HG03432 (cell line): ENCODE measurements around the gene SRSF6.
"Not testable (repeated sequence)": the region's sequence is repeated elsewhere in the genome, so short reads cannot be mapped to it uniquely, and the experiment has no call there.

Source experiments
- ATAC-seq: cut with Tn5 transposase; IDR thresholded peaks from one replicate; pipeline ENCODE4 v1.9.1; 2021; ENCODE audit warnings: mild to moderate bottlenecking, moderate library complexity; ENCODE audit not compliant: unreplicated experiment

The SRSF6 gene

DNA sequence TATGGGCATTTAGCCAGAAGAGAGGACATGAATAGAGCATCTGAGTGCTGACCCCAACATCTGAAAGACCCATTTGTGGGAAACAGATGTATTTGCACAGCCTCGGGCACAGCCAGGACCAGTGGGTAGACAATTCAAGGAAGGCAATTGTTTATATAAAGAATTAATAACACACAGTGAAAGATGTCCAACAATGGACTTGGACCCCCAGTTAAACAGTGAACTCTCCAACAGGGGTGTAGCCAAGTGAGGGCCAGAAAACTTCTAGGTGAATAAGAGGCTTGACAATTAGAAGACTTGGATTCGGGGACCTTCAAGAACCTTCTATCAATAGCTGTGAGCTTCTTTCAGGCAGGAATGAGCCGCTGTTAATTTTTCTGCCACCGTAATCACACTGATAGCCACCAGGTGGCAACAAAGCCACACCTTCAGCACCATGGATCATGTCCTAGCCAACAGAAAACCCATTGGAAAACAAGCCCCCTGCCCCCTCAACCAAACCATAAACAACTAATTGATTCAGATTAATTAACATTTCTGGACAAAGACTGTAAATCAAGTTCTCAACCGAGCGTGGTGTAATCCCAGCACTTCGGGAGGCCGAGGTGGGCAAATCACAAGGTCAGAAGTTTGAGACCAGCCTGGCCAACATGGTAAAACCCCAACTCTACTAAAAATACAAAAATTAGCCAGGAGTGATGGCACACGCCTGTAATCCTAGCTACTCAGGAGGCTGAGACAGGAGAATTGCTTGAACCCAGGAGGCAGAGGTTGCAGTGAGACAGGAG, 8.8 kb upstream of the SRSF6 start:
- no peak for ATAC-seq

DNA sequence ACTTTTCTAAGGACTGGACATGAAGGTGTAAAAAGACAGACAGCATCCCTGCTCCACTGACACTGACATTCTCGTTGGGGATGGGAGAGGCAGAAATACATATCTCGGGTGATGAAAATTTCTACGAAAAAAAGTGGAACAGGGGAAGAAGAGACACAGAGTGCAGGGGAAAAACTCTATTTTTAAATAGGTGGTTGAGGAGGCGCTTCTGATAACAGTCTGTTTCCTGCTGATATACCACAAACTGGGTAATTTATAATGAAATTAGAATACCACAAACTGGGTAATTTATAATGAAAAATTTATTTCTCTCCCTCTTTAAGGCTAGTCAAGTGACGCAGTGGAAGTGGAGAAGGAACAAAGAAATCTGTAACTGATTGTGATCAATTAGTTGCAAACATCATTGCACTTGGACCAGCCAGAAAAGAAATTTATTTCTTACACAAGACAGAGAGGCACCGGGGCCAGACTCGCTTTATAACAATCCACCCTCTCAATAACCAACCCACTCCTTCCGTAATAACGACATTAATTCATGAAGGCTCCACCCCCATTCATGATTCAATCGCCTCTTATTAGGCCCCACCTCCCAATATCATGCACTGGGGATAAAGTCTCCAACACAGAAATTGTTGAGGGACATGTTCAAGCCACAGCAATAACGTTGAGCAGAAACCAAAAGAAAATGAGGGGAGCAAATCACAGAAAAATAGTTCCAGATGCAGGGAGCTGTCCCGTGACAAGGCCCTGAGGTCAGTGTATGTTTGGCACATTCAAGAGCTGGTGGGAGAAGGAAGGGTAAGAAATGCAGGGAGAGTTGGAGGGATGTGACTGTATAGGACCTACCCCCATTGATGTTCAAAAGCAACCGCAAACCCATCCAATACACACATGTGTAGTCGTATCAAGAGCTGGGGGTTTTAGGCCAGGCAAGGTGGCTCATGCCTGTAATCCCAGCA, 6.6 kb upstream of the SRSF6 start:
- no peak for ATAC-seq

DNA sequence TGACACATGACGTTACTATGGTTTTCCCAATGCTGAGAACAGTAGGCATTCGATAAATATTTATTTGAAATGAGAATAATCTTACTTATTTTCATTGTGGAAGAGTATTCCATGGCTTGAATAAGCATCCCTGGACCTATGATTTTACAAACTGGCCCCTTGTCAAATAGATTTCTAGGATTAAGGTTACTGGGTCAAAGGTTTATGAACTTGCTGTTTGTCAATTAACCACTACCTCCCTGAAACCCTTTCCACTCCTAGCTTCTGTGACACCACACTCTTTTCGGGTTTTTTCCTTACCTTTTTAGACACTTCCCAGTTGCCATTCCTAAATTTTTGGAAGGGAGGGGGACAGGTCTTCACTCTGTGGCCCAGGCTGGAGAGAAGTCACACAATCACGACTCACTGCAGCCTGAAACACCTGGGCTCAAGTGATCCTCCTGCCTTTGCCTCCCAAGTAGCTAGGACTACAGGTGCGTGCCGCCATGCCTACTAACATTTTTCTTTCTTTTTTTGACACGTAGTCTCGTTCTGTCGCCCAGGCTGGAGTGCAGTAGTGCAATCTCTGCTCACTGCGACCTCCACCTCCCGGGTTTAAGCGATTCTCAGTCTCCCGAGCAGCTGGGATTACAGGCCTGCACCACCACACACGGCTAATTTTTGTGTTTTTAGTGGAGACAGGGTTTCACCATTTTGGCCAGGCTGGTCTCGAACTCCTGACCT, 5.1 kb upstream of the SRSF6 start:
- no peak for ATAC-seq

DNA sequence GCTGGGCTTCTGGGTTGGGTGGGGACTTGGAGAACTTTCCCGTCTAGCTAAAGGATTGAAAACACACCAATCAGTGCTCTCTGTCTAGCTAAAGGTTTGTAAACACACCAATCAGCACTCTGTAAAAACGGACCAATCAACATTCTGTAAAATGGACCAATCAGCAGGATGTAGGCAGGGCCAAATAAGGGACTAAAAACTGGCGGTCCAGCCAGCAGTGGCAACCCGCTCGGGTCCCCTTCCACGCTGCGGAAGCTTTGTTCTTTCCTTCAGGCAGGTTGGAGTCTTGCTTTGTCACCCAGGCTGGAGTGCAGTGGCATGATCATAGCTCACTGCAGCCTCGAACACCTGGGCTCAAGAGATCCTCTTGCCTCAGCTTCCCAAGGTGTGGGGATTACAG, 1.4 kb upstream of the SRSF6 start:
- ATAC-seq = not testable (repeated sequence)

DNA sequence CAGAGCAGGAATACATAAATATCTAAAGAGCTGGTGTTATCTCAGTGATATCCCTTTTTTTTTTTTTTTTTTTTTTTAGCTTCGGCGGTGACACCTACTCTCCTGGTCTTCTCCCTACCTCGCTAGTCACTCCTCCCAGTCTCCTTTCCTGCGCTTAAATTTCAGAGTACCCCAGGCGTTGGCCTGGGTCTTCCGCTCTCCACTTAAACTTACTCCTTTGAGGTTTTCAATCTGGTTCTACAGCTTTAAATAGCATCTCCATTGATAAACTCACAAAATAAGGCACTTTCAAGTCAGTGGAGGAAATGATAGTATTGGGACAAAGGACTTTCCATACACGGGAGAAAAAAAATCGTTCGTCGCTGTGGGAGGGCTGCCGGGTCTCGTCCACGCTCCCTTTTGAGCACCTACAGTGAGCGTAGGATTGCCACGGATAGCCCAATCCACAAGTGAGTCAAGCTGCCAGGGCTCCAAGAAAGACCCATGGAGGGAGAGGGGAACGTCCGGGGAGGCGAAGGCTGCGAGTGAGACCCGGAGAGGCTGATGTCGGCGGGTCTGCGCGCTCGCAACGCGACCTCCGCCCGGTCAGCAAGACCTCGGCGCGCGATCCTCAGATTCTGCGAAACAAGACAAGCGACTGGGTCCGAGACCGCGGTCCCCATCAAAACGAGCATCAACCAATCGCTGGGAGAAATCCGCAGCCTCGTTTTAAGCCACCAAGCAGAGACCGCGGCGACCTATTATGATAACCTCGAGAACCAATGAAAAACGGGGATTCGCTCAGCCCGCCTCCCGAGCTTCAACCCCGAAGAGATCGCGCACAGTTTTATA, 672 bp upstream of the SRSF6 start:
- peak; percentile 85 for ATAC-seq

DNA sequence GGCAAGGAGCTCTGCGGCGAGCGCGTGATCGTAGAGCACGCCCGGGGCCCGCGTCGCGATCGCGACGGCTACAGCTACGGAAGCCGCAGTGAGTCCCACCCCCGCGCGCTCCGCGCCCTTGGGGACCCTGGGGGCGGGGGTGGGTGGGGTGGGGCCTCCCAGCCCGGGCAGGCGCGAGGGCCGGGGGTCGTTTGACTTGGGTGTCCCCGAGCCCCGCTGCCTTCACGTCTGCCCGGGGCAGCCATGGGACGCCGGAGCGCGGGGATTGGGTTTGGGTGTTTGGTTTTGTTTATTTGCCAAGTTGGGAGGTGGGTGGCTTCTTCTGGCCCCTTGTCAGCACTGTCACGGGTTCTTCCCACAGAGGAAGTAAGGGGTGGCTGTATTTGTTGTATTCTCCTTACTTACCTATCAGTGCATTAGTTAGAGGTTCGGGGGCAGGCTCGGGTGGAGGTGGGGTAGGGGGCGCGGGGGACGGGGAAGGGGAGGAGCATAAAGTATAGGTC, 777 bp downstream of the SRSF6 start:
- ATAC-seq = no peak

DNA sequence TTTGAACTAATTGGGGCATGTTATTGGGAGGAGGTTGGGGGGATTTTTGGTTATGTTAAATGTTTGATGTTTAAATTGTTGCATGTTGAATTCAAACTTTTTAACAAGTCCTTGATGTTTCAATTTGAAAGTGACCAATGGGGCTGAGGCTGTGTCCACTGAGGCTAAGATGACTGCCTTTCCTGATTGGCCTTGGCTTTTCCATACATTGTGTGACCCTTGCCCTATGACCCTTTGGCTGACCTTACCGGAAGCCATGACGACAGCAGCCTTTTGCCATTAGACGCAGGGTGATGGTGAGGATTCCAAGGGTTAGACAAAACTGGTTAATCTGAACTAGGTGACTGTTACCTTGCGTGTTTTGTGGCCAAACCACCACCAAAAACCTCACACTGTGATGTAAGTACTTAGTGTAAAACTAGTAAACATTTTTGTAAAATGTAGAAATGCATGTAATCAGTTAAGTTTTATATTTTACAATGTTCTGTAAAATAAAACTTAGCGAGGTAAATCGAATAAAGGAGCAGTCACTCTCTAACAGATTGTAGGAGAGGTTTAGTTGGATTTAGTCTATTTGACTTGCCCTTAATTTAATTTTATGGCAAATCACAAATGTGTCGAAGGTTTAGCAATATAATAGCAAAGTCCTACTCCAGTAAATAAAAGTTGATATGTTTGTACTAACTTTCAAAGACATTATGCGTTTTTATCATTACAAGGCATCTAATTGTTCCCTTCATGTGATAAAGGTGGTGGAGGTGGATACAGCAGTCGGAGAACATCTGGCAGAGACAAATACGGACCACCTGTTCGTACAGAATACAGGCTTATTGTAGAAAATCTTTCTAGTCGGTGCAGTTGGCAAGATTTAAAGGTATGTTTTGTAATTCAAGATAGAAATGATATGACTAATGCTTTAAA, 1.6 kb downstream of the SRSF6 start:
- ATAC-seq = no peak

DNA sequence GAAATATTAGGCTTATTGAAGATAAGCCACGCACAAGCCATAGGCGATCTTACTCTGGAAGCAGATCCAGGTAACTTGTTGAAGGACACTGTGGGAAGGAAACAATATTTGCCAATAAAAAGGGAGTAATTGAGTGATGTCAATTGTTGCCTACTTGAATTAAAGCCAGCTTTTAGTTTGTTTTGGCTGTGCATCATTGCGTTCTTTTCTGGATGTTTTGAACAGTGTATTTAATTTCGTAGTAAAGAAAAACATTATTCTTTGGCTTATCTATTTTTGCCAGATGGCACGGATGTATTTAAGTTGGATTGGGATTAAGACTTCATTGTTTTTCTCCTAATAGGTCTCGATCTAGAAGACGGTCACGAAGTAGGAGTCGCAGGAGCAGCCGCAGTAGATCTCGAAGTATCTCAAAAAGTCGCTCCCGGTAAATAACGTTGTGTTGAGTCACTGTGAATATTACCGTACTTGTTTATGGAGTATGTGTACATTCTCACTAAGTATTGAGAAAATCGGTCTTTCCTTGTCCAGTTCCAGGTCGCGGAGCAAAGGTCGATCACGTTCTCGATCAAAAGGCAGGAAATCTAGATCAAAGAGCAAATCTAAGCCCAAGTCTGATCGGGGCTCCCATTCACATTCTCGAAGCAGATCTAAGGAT, 2.6 kb downstream of the SRSF6 start:
- ATAC-seq = no peak

DNA sequence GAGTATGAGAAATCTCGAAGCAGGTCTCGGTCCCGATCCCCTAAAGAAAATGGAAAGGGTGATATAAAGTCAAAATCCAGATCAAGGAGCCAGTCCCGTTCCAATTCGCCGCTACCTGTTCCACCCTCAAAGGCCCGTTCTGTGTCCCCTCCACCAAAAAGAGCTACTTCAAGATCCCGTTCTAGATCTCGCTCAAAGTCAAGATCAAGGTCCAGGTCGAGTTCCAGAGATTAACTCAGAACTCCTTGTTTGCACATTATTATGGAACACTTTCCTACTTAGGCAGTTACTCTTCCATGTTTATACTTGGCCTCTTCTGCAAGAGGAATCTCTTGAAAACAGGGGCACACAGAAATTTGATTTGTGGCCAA, 3.1 kb downstream of the SRSF6 start:
- ATAC-seq = no peak

DNA sequence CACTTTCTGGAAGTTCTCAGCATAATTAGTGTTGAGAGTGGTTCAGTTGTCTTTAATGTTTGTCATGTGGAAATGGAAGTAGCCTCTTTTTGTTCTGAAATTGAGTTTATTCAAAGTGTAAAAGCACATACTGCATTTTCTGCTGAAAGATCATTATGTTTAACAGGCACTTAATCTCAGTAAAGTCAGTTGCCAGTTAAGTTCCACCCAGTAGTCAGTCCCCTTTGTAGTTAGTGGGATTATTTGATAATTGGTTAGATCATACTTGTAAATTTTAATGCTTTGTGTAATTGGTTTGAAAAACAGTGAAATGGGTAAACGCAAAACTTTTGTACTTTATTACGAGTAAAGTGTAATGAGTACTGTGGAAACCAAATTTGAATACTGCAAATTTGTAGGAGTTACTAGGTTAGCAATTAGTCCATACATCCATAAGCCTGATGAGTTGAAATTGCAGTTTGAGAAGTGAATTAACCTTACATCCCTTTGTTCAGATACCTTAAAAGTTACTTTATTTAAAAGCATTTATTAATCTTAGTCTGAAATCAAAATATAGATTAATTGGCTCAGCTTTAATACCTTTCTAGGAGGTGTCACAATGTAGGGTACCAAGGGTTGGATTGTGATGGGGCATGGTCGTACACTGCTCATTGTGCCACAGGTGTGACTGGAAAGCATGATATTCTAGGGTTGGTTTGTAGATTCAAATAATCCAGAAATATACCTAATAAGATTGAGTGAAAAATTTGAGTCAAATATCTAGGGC, 4.4 kb downstream of the SRSF6 start:
- no peak for ATAC-seq

DNA sequence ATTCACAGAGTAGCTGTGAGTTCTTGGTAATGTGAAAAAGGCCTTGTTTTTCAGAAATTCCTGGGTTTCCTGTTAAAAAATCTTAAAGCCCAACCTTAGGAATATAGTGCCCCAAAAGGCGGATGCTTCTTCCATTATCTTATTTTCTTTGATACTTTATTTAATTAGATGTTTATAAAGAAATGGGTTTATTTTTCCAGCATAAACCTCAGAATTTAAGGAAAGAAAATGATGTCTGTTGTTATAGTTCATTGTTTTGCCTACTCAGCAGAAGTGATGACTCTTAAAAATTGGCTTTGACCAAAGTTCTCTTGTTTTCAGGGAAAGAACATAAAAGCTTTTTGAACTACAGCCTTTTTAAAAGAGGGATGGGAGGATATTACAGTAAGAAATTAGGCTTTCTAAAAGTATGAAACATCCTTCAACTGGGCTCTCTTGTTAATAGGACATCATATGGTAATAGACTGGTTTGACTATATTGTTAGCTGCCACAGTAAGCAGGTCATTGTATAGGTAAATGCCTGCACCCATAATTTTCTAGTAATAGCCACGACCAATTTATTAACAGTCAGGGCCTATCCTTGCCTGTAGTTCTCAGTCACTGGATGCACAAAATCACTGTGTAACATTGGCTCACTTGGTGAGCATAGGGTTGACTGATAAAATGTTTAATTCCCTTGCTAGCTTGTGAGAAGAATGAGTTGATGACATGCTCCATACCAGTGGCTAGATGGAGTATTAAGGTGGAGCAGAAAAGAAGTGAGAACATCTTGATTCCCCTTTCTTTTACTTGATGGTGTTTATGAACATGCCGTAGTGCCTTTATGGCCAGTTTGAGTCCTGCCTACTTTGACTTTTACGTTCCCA, 5.2 kb downstream of the SRSF6 start:
- ATAC-seq = no peak

DNA sequence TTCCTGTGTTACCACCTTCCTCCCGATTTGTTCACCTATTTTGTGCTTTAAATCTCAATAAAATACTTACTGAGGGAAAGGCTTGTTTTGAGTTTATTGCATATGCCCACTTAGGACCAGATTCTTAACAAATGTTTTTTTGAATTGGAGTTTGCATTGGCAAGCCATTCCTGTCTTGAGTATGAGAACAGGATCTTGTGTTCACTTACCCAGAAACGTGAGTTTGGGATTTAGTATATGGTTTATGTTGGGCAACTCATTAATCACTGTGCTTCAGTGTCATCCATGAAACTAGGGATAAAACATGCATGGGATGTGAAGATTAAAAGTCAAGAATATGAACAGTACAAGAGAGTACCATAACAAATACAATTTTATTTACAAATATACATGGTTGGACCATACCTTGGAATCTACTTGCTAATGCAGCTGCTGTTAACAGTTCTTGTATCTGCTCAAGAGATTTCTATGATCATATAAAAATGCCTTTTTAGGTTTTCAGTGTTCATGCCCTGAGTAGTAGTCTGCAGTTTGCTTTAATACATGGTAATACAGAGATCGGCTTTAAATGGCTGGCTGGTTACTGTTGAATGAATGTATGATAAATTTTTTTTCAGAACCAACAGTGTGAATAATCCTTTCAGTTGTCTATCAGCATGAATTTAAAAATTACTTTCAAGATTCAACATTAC, 6.0 kb downstream of the SRSF6 start:
- ATAC-seq = no peak

DNA sequence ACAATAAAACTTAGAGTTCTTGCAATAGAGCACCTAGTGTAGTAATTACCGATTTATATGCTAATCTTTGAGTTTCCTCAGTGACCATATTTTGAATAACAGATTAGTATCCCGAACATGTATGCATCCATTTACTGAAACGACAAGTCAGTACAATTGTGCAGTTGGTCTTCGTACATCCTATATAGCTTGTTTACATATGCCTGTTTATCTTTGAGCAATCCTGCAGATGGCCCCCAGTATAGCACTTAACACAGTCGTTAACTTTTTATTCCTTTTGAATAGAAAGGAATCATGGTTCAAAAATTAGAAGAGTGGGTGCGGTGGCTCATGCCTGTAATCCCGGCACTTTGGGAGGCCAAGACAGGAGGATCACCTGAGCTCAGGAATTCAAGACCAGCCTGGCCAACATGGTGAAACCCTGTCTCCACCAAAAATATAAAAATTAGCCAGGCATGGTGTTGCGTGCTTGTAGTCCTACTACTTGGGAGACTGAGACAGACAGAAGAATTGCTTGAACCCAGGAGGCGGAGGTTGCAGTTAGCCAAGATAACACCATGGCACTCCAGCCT, 6.6 kb downstream of the SRSF6 start:
- no peak for ATAC-seq

DNA sequence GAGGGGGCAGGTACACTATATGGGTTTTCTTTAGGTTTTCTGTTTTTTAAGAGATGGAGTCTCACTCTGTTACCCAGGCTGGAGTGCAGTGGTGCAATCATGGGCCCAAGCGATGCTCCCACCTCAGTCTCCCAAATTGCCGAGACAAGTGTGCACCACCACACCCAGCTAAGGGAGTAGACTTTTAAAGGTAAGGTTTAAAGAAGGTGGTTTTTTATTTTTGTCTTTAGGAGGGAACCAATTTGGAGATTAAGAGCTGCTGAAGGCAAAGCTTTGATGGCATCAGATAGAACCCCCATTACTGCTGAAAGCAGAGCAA, 7.9 kb downstream of the SRSF6 start:
- no peak for ATAC-seq

DNA sequence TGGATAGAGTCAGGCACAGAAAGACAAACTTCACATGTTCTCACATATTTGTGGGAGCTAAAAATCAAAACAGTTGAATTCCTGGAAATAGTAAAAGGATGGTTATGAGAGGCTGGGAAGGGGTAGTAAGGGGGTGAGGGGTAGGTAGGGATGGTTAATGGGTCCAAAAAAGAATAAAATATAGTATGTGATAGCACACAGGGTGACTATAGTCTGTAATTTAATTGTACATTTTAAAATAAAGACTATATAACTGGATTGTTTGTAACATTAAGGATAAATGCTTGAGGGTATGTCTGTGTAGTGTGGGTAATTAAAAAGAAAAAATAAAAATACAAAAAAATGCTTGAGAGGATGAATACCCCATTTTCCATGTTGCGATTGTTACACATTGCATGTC, 9.9 kb downstream of the SRSF6 start:
- no peak for ATAC-seq

DNA sequence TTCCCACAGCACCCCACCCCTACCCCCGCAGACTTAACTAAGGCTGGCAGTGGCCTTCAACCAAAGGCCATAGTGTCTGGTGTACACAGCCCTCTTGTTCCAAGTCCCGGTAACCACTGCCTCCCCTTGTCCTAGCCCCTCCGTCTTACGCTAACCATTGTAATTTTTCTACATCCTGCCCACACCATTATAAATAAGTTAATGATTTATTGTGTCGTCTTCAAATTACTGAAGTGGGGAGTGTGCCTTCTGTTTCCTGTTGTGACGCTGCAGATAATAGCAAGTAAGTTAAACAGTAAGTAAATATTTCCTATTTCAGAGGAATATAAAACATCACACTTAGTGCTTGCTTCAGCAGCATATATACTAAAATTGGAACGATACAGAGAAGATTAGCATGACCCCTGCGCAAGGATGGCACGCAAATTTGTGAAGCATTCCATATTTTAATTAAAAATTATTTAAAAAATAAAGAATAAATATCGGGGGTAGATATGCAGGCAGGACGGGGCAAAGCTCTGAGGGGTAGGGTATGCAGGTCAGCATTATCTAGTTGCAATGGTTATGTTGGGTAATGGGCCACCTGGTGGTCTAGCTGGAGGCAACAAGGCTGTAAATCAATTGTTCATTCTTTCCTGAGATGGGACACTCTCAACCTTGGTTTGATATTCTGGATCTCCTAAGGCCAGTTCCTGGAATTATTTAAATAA, 15.1 kb downstream of the SRSF6 start:
- ATAC-seq = no peak
